GM19240 (cell line): ENCODE measurements around the gene CFAP97D1.

Source experiments
- DNase-seq: peaks from one replicate; pipeline ENCODE4 v3.0.0; 2011; ENCODE audit warnings: low spot score; ENCODE audit not compliant: insufficient read length

Gene CFAP97D1

DNA sequence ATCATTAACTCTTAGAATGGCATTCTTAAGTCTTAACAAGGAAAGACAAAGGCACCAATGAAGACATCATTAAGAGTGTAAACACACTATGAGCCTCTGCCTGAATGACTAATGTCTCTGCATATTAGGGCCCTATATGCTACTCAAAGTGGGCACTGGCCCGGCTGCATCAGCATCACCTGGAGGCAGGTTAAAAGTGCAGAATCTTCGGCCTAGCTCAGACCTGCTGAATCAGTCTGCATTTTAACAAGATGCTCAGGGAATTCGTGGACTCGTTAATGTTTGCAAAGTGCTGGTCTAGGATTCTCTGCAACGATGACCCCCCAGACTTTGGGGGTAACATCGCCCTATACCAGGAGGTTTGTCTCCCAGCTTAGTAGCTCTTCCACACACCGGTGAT is 46.0 kb downstream of the CFAP97D1 start:
- DNase-seq: no peak

- DNase-seq: no peak
Observed at GRCh38 chr17:43827596-43827995, 47.4 kb downstream of the CFAP97D1 start.

DNA sequence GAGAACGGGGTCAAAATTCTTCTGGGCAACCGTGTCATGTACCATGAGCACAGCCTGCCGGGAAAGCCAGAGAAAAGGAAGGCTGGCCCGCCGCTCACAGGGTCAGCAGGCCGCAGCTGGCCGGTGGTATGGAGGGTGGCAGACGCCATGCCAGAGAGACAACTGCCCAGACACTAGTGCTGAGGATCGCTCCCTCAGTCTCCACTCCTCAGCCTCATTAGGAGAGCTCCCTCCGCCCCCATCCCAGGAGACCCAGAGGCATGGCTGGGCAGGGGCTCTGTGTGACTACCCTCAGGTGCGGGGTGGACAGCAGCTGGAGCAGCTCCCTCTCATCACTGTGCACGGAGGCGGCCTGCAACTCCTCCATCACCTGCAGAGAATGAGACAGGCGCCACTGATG is 49.5 kb downstream of the CFAP97D1 start:
- DNase-seq: no peak

- DNase-seq: no peak
Observed at GRCh38 chr17:43830510-43831140, 50.4 kb downstream of the CFAP97D1 start.

DNA sequence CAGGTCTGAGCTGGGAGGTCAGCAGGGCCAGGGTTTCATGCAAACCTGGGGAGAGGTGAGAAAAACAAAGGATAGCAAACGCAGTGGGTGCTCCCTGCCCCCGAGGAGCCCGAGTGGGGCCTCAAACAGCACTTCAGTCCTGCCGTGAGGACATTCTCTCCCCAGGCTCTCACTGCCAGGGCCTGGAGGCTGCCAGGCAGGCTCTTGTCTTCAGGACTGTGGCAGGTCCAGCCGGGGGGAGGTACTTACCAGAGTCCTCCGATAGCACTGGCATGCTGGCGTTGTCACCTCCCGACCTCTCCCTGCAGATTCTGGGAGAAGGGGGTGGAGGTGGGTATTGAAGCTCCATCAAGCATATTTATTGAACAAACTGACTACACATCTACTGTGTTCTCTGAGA is 51.4 kb downstream of the CFAP97D1 start:
- no peak for DNase-seq

DNA sequence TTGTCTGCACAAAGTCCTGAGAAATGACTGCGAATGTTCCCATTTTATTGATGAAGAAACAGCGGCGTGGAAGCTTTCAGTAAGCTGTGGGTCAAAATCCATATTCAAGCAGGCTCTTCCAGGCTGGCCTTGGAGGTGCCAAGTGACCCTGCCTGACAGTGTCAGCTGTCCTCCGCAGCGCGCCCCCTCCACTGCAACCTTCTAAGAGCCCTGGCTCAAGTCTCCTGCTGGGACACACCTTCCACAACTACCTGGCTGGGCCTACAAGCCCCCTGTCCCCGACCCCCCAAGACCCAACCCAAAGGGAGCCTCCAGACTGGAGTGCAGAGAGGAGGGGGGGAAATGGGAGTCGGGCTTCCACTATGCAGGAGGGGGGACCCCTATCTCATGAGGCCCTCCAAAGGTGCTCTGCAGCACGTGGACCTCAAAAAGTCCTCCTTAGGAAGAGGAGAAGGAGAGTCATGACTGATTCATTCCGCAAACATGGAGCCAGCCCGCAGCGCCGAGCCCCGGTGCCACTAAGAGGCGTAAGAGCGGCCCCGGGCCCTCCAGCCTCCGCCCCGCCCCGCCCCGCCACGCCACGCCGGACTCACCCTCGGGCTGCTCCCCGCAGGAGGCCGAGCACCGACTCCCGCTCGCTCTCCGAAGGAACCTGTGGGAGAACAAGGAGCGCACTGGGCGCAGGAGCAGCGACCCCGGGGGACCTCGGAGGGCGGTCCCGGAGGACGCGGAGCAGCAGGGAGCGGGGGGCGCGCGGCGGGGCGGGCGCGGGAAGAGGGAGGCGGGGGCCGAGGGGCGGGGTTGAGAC is 52.1 kb downstream of the CFAP97D1 start:
- no peak for DNase-seq

GRCh38 chr17:43832976-43833829 is 53.0 kb downstream of the CFAP97D1 start, which contains the start of gene MPP3:
Gene MPP3 (minus strand): TSS chr17:43833146. CDS start chr17:43831906, 1,240 bp downstream.
- DNase-seq: no peak

DNA sequence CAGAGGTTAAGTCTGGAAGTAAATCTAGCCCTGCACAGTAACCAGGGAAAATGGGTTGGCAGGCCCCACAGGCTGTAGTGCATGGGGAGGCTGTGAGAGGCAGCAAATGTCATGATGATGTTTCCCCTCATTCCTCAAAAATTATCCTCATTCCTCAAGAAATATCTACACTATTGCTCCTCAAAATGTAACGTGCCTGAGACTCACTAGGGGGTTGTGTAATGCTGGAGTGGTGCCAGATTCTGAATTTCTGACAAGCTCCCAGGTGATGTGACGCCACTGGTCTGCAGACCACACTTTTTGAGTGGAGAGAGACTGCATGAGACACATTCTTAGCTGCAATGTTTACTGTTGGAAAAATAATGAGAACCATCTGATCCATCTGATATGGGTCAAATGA is 53.9 kb downstream of the CFAP97D1 start:
- no peak for DNase-seq
